WTC11 (cell line): ENCODE measurements around the gene GRM4. TPM values are rescaled to one million over a fixed set of nuclear protein-coding genes. Genes with fewer than 3 reads are reported as not detected.

Source experiments
- ATAC-seq: fragments of 200-7000 bp; cut with Tn5 transposase; 2 replicates; pipeline ENCODE4 v1.10.0; 2021; ENCODE audit warnings: mild to moderate bottlenecking, moderate library complexity
- CTCF ChIA-PET: fragments of 300-600 bp; sonication (Branson Sonifier 250); formaldehyde crosslinking; loops from one replicate; lab custom pipeline; 2021; ENCODE audit warnings: antibody characterized with exemption; lab: Charles Lee
- POLR2A ChIA-PET: fragments of 350-600 bp; sonication (Branson Sonifier 250); formaldehyde crosslinking; loops from one replicate; lab custom pipeline; 2021; ENCODE audit warnings: antibody characterized with exemption; lab: Charles Lee
- DNase-seq: peaks from one replicate; pipeline ENCODE4 v3.0.0; 2021; ENCODE audit warnings: low spot score
- H3K27ac Mint-ChIP-seq: 2 replicates; pipeline ENCODE4 v1.8.0; 2021; ENCODE audit warnings: mixed read lengths
- H3K27me3 Mint-ChIP-seq: 2 replicates; pipeline ENCODE4 v1.8.0; 2021; ENCODE audit warnings: low read depth, mild to moderate bottlenecking, moderate library complexity, mixed read lengths
- H3K36me3 Mint-ChIP-seq: 2 replicates; pipeline ENCODE4 v1.8.0; 2021; ENCODE audit warnings: mixed read lengths
- H3K4me1 Mint-ChIP-seq: 2 replicates; pipeline ENCODE4 v1.8.0; 2022; ENCODE audit warnings: mixed read lengths
- H3K4me3 Mint-ChIP-seq: 2 replicates; pipeline ENCODE4 v1.8.0; 2021; ENCODE audit warnings: mild to moderate bottlenecking, moderate library complexity, mixed read lengths
- H3K9me3 Mint-ChIP-seq: 2 replicates; pipeline ENCODE4 v1.8.0; 2021; ENCODE audit warnings: mixed read lengths
- AR ChIP-seq: fragments of 250-450 bp; sonication (Bioruptor Pico); IDR thresholded peaks from 2 replicates; pipeline ENCODE4 v1.9.0; 2021; ENCODE audit warnings: mild to moderate bottlenecking
- ATF6 ChIP-seq: sonication (generic); formaldehyde crosslinking; IDR thresholded peaks from 2 replicates; pipeline ENCODE4 v1.8.1; 2023; ENCODE audit warnings: mild to moderate bottlenecking, missing genetic modification reagents
- ERG ChIP-seq: fragments of 250-450 bp; sonication (Bioruptor Pico); IDR thresholded peaks from 2 replicates; pipeline ENCODE4 v1.8.0; 2021; ENCODE audit warnings: mild to moderate bottlenecking
- FOXK1 ChIP-seq: sonication (generic); formaldehyde crosslinking; IDR thresholded peaks from 2 replicates; pipeline ENCODE4 v1.8.0; 2022; ENCODE audit warnings: mild to moderate bottlenecking, moderate library complexity, missing genetic modification reagents
- MLX ChIP-seq: sonication (generic); formaldehyde crosslinking; IDR thresholded peaks from 2 replicates; pipeline ENCODE4 v1.8.1; 2023; ENCODE audit warnings: mild to moderate bottlenecking, missing genetic modification reagents, moderate library complexity
- RORB ChIP-seq: fragments of 250-450 bp; sonication (Bioruptor Pico); IDR thresholded peaks from 2 replicates; pipeline ENCODE4 v1.9.0; 2021; ENCODE audit warnings: mild to moderate bottlenecking
- SMAD3 ChIP-seq: sonication (generic); formaldehyde crosslinking; IDR thresholded peaks from 2 replicates; pipeline ENCODE4 v1.8.0; 2022; ENCODE audit warnings: missing genetic modification reagents, mild to moderate bottlenecking, borderline replicate concordance
- ZNF317 ChIP-seq: sonication (generic); formaldehyde crosslinking; IDR thresholded peaks from 2 replicates; pipeline ENCODE4 v1.8.1; 2023; ENCODE audit warnings: low read depth, mild to moderate bottlenecking, moderate library complexity, missing genetic modification reagents, borderline replicate concordance
- total RNA-seq: library from RNA; stranded (reverse); gene quantifications from 3 replicates; pipeline ENCODE4 v1.2.3, GENCODE V29; 2021
- TF ChIP-seq, protein P1 (sequence below): sonication (generic); formaldehyde crosslinking; IDR thresholded peaks from 2 replicates; pipeline ENCODE4 v1.8.0; 2022; ENCODE audit warnings: missing genetic modification reagents
- TF ChIP-seq, protein P2 (sequence below): sonication (generic); formaldehyde crosslinking; IDR thresholded peaks from 2 replicates; pipeline ENCODE4 v1.8.1; 2023; ENCODE audit warnings: mild to moderate bottlenecking, missing genetic modification reagents
- TF ChIP-seq, protein P3 (sequence below): sonication (generic); formaldehyde crosslinking; IDR thresholded peaks from 2 replicates; pipeline ENCODE4 v1.8.1; 2022; ENCODE audit warnings: mild to moderate bottlenecking, moderate library complexity, missing genetic modification reagents
- TF ChIP-seq, protein P4 (sequence below): sonication (generic); formaldehyde crosslinking; IDR thresholded peaks from 2 replicates; pipeline ENCODE4 v1.8.1; 2022; ENCODE audit warnings: low read depth, mild to moderate bottlenecking, moderate library complexity, missing genetic modification reagents, borderline replicate concordance
- TF ChIP-seq, protein P5 (sequence below): fragments of 200-600 bp; IDR thresholded peaks from 2 replicates; pipeline ENCODE4 v1.8.0; 2022; ENCODE audit warnings: antibody characterized with exemption

The GRM4 gene
- total RNA-seq, 1 experiment from 2014 or later = 34.5 TPM

GRCh38 chr6:34066218-34066571 lies 79.7 kb downstream of the GRM4 start (continued):
- TF ChIP-seq, protein P1, sequence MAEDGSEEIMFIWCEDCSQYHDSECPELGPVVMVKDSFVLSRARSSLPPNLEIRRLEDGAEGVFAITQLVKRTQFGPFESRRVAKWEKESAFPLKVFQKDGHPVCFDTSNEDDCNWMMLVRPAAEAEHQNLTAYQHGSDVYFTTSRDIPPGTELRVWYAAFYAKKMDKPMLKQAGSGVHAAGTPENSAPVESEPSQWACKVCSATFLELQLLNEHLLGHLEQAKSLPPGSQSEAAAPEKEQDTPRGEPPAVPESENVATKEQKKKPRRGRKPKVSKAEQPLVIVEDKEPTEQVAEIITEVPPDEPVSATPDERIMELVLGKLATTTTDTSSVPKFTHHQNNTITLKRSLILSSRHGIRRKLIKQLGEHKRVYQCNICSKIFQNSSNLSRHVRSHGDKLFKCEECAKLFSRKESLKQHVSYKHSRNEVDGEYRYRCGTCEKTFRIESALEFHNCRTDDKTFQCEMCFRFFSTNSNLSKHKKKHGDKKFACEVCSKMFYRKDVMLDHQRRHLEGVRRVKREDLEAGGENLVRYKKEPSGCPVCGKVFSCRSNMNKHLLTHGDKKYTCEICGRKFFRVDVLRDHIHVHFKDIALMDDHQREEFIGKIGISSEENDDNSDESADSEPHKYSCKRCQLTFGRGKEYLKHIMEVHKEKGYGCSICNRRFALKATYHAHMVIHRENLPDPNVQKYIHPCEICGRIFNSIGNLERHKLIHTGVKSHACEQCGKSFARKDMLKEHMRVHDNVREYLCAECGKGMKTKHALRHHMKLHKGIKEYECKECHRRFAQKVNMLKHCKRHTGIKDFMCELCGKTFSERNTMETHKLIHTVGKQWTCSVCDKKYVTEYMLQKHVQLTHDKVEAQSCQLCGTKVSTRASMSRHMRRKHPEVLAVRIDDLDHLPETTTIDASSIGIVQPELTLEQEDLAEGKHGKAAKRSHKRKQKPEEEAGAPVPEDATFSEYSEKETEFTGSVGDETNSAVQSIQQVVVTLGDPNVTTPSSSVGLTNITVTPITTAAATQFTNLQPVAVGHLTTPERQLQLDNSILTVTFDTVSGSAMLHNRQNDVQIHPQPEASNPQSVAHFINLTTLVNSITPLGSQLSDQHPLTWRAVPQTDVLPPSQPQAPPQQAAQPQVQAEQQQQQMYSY = no peak
- TF ChIP-seq, protein P2, sequence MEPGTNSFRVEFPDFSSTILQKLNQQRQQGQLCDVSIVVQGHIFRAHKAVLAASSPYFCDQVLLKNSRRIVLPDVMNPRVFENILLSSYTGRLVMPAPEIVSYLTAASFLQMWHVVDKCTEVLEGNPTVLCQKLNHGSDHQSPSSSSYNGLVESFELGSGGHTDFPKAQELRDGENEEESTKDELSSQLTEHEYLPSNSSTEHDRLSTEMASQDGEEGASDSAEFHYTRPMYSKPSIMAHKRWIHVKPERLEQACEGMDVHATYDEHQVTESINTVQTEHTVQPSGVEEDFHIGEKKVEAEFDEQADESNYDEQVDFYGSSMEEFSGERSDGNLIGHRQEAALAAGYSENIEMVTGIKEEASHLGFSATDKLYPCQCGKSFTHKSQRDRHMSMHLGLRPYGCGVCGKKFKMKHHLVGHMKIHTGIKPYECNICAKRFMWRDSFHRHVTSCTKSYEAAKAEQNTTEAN = no peak
- TF ChIP-seq, protein P3, sequence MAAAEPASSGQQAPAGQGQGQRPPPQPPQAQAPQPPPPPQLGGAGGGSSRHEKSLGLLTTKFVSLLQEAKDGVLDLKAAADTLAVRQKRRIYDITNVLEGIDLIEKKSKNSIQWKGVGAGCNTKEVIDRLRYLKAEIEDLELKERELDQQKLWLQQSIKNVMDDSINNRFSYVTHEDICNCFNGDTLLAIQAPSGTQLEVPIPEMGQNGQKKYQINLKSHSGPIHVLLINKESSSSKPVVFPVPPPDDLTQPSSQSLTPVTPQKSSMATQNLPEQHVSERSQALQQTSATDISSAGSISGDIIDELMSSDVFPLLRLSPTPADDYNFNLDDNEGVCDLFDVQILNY (CRISPR knock-in tag) = no peak

DNA sequence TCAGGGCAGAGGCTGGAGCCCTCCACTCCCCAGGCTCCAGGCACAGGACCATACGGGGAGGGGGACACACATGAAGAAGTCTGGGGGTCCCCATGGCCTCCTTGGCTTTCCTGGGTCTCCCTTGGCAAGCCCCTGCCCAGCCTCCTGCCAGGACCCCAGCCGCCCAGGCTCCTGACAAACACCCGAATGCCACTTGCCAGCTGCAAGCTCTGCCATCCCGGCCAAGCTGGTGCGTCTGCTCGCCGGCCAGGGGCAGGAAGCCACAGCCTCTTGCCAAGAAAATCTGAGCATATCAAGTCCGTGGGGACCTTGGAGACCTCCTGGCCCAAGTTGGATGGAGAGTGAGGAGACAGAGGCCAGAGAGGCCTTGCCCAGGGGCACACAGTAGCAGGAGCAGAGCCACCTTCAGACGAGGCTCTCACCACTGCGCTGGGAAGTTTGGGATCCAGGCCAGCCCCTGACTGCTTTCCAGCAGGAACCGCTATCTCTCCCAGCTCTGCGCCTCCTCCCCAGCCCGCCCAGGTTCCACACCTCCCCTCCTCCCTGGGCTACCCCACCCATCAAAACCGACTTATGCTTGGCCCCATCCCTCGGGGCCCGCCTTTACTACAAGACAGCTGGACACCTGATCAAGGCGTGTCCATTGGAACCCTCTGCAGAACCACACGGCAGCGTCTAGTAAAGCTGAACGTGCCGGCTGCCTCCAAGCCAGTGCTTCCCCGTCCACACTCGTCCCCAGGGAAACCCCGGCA lies 80.2 kb downstream of the GRM4 start:
- ChIA-PET POLR2A (no interaction called here), CTCF (interaction anchor here (1.3 to 6.2 kb wide), 3 partner anchors 11 to 90 kb away, joined by 4 to 57 read pairs (median 5); no protein-coding TSS in a partner anchor)
- Mint-ChIP-seq H3K4me3 (no peak overlapping the region), H3K4me1 (peaks cover 2% of the 10 kb centered on the region; the same call in 1 of the 2 replicates), H3K27ac (no peak overlapping the region), H3K36me3 (no peaks in the 10 kb centered on the region), H3K27me3 (no peaks in the 10 kb centered on the region), H3K9me3 (no peaks in the 10 kb centered on the region)
- DNase-seq = no peak
- no peak for ATAC-seq
- TF ChIP-seq ZNF317 (CRISPR knock-in tag) (no peak), FOXK1 (CRISPR knock-in tag) (no peak), SMAD3 (CRISPR knock-in tag) (no peak), RORB (no peak), AR (no peak), MLX (no peak), ERG (no peak), ATF6 (CRISPR knock-in tag) (no peak)
- TF ChIP-seq, protein P4, sequence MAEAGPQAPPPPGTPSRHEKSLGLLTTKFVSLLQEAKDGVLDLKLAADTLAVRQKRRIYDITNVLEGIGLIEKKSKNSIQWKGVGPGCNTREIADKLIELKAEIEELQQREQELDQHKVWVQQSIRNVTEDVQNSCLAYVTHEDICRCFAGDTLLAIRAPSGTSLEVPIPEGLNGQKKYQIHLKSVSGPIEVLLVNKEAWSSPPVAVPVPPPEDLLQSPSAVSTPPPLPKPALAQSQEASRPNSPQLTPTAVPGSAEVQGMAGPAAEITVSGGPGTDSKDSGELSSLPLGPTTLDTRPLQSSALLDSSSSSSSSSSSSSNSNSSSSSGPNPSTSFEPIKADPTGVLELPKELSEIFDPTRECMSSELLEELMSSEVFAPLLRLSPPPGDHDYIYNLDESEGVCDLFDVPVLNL (CRISPR knock-in tag) = no peak
- TF ChIP-seq, protein P5, sequence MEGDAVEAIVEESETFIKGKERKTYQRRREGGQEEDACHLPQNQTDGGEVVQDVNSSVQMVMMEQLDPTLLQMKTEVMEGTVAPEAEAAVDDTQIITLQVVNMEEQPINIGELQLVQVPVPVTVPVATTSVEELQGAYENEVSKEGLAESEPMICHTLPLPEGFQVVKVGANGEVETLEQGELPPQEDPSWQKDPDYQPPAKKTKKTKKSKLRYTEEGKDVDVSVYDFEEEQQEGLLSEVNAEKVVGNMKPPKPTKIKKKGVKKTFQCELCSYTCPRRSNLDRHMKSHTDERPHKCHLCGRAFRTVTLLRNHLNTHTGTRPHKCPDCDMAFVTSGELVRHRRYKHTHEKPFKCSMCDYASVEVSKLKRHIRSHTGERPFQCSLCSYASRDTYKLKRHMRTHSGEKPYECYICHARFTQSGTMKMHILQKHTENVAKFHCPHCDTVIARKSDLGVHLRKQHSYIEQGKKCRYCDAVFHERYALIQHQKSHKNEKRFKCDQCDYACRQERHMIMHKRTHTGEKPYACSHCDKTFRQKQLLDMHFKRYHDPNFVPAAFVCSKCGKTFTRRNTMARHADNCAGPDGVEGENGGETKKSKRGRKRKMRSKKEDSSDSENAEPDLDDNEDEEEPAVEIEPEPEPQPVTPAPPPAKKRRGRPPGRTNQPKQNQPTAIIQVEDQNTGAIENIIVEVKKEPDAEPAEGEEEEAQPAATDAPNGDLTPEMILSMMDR = no peak
